Naive thymus-derived CD8-positive, alpha-beta T cell (primary cell): Measurements from ENCODE around the gene SORCS3. TPM values are rescaled to one million over a fixed set of nuclear protein-coding genes. Genes with fewer than 3 reads are reported as not detected.

ENCODE experiments used
- ATAC-seq, 2 donors: fragments of 150-1000 bp; cut with Tn5 transposase in 1 of 2; sonication (Bioruptor Pico), chemical (Tn5 transposase) in 1 of 2; 1 replicate in 1 of 2; 2 replicates in 1 of 2; pipeline ENCODE4 v1.10.0; 2021; ENCODE audit warnings: mild to moderate bottlenecking in 2 of 2, moderate library complexity in 2 of 2
- POLR2A ChIA-PET: fragments of 350-600 bp; sonication (Branson Sonifier 250); formaldehyde crosslinking; loops from one replicate; lab custom pipeline; 2021; ENCODE audit warnings: antibody characterized with exemption; lab: Charles Lee
- DNase-seq, 10 donors: peaks; one replicate each; pipeline versions ENCODE4 v3.0.0 to v3.0.0-alpha.2; 2020 to 2022
- H3K27ac Mint-ChIP-seq, 10 donors: one replicate each; pipeline ENCODE4 v1.8.0; 2020 to 2022; ENCODE audit warnings: mild to moderate bottlenecking in 10 of 10, mixed read lengths in 10 of 10, moderate library complexity in 4 of 10, inconsistent platforms in 1 of 10
- H3K27me3 Mint-ChIP-seq, 5 donors: one replicate each; pipeline ENCODE4 v1.8.0; 2021 to 2022; ENCODE audit warnings: mixed read lengths in 5 of 5
- H3K36me3 Mint-ChIP-seq, 3 donors: one replicate each; pipeline ENCODE4 v1.8.0; 2020 to 2022; ENCODE audit warnings: mixed read lengths in 3 of 3, mild to moderate bottlenecking in 2 of 3, inconsistent platforms in 1 of 3
- H3K4me1 Mint-ChIP-seq, 4 donors: one replicate each; pipeline ENCODE4 v1.8.0; 2021 to 2022; ENCODE audit warnings: mixed read lengths in 4 of 4
- H3K4me3 Mint-ChIP-seq, 10 donors: one replicate each; pipeline ENCODE4 v1.8.0; 2020 to 2022; ENCODE audit warnings: mild to moderate bottlenecking in 10 of 10, mixed read lengths in 10 of 10, moderate library complexity in 6 of 10, inconsistent platforms in 1 of 10
- H3K9me3 Mint-ChIP-seq, 9 donors: one replicate each; pipeline ENCODE4 v1.8.0; 2020 to 2022; ENCODE audit warnings: mixed read lengths in 9 of 9, mild to moderate bottlenecking in 3 of 9, inconsistent platforms in 1 of 9, moderate library complexity in 1 of 9
- polyA plus RNA-seq, 3 donors: library from polyadenylated mRNA; unstranded; fragments of 300-500 nt; fragmentation: Illumina TruSeq; gene quantifications; one replicate each; pipeline ENCODE4 v1.2.3, GENCODE V29; 2021
- total RNA-seq, 8 experiments: library from RNA in 2 of 8; stranded (reverse) in 2 of 8; gene quantifications; one replicate each; pipeline ENCODE4 v1.2.3 and lab custom pipeline; 2021 to 2026

Gene SORCS3
- total and polyA plus RNA-seq, 5 experiments from 2014 or later = 0.15 to 0.19 TPM; not detected in 3

DNA sequence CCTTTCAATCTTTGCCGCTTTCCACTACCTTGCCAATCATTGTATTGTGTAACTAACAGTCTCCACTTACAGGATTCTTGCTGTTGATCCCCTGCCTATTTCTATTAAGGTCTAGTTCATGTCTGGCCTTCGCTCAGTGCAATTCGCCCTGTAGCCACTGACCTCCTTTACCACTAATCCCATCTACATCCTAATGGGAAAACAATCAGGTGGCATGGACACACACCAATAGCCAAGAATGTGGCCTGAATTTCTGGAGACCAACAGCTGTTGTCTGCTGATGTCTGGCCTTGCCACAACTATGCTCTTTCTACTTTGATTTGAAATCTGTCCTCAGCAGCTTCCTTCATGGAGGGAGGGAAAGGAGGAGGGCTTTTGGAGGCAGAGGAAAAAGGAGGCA is 546.2 kb downstream of the SORCS3 start:
- H3K9me3 Mint-ChIP-seq = peaks cover 0 to 4% (median 0%) of the 10 kb centered on the region in 9 donors
- H3K4me3 Mint-ChIP-seq = no peak overlapping the region
- POLR2A ChIA-PET = no interaction called here
- H3K27me3 Mint-ChIP-seq = peaks cover 0 to 5% (median 0%) of the 10 kb centered on the region in 5 donors
- H3K27ac Mint-ChIP-seq = no peak overlapping the region
- no peaks in the 10 kb centered on the region for H3K4me1 Mint-ChIP-seq
- no peaks in the 10 kb centered on the region for H3K36me3 Mint-ChIP-seq
- ATAC-seq (no peak), DNase-seq (no peak)

DNA sequence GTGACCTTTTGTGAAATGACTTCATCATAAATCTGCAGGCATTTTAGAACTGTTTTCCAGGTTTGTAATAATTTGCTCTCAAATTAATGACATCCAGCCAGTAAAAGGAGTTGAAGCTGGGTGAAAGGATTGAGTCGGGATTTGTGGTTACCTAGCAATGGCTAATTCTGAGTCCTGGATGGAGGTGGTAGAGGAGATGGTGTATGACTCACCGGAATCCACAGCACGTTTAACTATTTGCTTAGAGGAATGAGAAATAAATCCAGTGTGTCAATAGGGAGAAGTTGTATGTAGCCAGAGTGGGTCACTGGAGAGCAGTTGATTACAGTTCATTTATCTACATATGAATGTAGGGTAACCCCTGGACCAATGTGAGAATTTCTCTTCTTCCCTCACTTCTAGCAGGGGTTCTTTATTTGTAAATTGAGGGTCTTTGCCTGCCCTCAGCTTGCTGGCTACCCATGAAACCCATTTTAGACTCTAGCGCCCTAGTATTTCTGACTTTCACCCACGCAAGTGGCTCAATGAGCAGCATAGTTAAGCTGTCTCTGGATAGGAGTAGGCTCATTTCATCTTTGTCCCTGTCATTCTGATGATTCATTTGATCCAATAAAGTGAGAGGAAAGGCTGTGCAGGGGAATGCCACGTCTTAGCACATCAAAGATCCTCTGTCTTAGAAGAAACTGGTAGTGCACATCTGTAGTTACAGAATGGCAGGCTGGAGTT is 547.8 kb downstream of the SORCS3 start:
- ATAC-seq = no peak
- Mint-ChIP-seq H3K4me1 (no peaks in the 10 kb centered on the region), H3K36me3 (no peaks in the 10 kb centered on the region), H3K27ac (no peak overlapping the region), H3K4me3 (no peak overlapping the region), H3K9me3 (peaks cover 0 to 4% (median 0%) of the 10 kb centered on the region in 9 donors), H3K27me3 (peaks cover 0 to 5% (median 0%) of the 10 kb centered on the region in 5 donors)
- POLR2A ChIA-PET = no interaction called here
- DNase-seq = no peak

DNA sequence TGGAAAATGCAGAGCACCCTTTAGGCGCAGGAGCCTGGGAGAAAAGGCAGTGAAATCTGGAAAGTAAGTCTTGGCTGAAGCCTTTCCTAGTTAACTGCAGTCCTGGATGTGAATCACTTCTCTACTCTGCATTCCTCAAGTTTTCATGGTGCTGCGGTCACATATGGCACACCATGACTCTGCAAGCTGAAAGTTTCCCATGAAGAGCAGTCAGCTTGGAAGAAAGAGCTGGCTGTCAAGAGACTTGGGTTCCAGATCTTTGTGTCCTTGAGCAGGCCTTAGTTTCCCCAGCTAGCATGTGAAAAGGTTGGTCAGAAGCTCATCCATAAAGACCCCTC is 548.3 kb downstream of the SORCS3 start:
- Mint-ChIP-seq H3K9me3 (peaks cover 0 to 4% (median 0%) of the 10 kb centered on the region in 9 donors), H3K36me3 (no peaks in the 10 kb centered on the region), H3K27me3 (peaks cover 0 to 5% (median 0%) of the 10 kb centered on the region in 5 donors), H3K4me1 (no peaks in the 10 kb centered on the region), H3K4me3 (no peak overlapping the region), H3K27ac (no peak overlapping the region)
- no peak for ATAC-seq
- POLR2A ChIA-PET = no interaction called here
- DNase-seq = no peak

DNA sequence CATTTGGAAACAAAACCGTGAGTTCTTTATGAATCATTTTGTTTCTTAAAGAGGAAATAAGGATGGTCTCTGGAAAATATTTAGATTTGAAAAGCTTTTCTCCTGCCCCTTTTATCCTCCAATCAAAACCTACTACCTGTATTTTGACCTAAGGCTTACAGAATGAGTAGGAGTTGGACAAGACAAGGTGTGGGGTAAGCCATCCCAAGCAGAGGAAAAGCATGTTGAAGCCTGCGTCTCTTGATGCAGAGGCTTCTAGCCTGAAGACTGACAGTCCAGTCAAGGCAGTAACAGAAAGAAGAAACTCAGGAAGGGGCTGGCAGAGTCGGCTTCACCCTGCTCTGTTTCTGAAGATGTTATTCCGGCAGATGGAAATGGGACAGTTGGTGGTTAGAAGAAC is 551.1 kb downstream of the SORCS3 start:
- H3K27ac Mint-ChIP-seq = no peak overlapping the region
- peaks cover 0 to 4% (median 0%) of the 10 kb centered on the region in 9 donors for H3K9me3 Mint-ChIP-seq
- H3K4me3 Mint-ChIP-seq = no peak overlapping the region
- H3K4me1 Mint-ChIP-seq = no peaks in the 10 kb centered on the region
- DNase-seq (no peak), ATAC-seq (no peak)
- peaks cover 0 to 5% (median 0%) of the 10 kb centered on the region in 5 donors for H3K27me3 Mint-ChIP-seq
- POLR2A ChIA-PET = no interaction called here
- H3K36me3 Mint-ChIP-seq = no peaks in the 10 kb centered on the region

DNA sequence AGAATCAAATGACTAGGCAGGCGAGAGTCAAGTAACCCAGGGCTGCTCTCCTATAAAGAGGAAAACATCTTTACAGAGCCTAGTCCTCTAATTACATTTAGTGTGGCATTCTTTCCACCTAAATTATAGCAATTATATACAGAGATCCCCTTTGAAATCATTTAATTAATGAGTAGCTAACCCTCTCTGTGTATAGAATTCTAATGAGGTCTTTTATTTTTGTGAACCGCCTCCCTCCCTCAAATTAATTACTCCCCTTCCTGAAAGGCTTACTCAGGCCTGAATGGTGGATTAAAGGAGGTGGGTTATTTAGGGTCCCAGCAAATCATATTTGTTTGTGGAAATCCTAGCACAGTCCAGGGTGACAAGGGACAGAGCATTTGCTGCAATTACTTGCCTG is 551.8 kb downstream of the SORCS3 start:
- peaks cover 0 to under 1% (median 0%) of the 10 kb centered on the region in 9 donors for H3K9me3 Mint-ChIP-seq
- H3K27me3 Mint-ChIP-seq = peaks cover 0 to 5% (median 0%) of the 10 kb centered on the region in 5 donors
- no peak for ATAC-seq
- H3K27ac Mint-ChIP-seq = no peak overlapping the region
- H3K4me1 Mint-ChIP-seq = no peaks in the 10 kb centered on the region
- H3K4me3 Mint-ChIP-seq = no peak overlapping the region
- POLR2A ChIA-PET = no interaction called here
- DNase-seq = no peak
- no peaks in the 10 kb centered on the region for H3K36me3 Mint-ChIP-seq

DNA sequence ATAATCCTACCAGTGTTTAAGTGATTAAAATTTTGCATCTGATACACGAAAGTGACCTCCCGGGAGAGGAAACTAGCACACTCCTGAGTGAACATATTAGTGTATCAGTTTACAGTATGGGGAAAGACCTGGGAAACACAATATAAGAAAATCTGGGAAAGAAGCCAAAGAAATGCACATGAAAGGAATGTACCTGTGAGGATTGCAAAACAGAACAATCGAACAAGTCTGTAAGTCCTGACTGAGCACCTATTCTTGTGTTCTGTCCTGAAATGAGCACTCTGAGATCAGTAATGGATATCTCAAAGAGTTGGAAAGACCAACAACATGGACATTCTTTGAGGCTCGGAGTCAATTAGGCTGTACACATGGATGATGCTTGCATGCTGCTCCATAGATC is 554.7 kb downstream of the SORCS3 start:
- H3K27me3 Mint-ChIP-seq = peaks cover 0 to 2% (median 0%) of the 10 kb centered on the region in 5 donors

DNA sequence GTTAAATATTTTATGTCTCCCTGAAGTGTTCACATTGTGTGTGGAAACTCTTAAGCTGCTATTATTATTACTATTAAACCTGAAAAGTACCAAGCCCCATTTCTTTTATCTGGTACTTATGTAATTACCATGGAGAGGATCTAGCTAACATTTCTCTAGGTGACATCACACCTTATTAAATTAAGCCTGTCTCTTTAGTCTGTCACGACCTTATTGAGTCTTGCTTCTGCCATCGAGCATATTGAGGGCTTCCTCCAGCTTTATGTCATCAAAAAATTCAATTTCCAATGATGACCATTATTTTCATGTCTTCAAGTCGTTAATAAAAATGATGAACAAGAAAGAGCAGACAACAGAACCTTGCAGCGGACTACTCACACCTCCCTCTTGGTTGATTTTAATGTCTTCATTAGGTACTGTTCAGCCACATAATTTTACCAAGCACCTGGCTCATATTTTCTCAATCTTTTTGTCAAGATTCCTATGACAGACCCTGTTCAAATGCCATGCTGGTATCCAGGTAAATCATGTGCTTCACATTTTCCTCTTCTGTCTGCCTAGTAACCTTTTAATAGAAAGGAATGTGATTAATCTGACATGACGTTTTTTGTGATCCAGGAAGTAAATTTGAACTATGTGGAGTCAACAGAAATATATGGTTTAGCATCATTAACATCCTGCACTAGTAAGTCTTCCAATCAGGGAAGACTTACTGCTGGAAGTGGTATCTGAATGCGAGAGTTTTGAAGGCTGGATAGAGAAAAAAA is 556.7 kb downstream of the SORCS3 start:
- Mint-ChIP-seq H3K4me1 (no peaks in the 10 kb centered on the region), H3K36me3 (no peaks in the 10 kb centered on the region), H3K4me3 (no peak overlapping the region), H3K27me3 (no peaks in the 10 kb centered on the region), H3K9me3 (peaks cover 0 to 6% (median 0%) of the 10 kb centered on the region in 9 donors), H3K27ac (no peak overlapping the region)
- no peak for ATAC-seq
- POLR2A ChIA-PET = no interaction called here
- no peak for DNase-seq

More for the DNA sequence above, 554.7 kb downstream of the SORCS3 start:
- no peak for ATAC-seq
- Mint-ChIP-seq H3K27ac (no peak overlapping the region), H3K4me1 (no peaks in the 10 kb centered on the region), H3K9me3 (peaks cover 0 to 6% (median 0%) of the 10 kb centered on the region in 9 donors), H3K36me3 (no peaks in the 10 kb centered on the region), H3K4me3 (no peak overlapping the region)
- DNase-seq = no peak
- POLR2A ChIA-PET = no interaction called here

DNA sequence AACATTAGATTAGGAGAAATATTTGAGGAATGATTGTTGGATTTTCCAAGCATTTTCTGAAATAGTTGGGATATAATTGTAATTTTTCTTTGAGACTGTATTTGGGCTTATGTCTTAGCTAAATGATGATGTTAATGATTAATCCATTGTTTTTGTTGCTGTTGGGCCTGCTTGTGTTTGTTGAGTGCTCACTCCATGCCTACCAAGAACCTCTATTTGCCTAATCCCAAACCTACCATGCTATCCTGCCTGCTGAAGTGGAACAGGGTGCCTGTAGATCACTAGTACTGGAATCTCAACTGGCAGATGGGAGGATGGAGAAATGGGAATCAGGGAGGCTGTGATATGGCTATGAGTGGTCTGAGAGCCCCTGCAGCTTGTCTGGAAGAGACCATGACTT is 565.5 kb downstream of the SORCS3 start:
- peaks cover 0 to 3% (median 0%) of the 10 kb centered on the region in 5 donors for H3K27me3 Mint-ChIP-seq
- H3K4me1 Mint-ChIP-seq = no peaks in the 10 kb centered on the region

DNA sequence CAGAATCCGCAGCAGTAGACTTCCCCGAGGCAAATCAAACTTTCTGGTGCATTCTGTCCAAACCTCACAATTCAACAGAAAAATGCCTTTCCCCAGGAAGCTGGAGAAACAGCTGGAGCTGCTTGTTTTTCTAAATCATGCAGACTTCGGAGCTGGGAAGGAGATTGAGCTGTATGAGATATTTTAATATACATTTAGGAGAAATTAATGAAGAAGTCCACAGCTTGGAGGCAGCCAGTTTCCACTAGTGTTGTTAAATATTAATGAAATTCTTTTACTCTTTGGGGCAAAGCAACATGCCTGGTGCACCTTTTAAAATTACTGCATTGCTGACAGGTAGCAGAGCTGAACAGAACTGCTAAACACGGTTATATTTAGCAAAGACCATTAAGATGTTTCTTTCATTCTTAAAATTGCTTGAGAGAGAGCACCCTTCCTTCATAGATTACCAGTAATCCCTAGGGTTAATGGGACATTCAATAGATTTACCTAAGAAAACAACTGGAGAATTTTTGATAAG is 566.4 kb downstream of the SORCS3 start:
- H3K27me3 Mint-ChIP-seq = peaks cover 0 to 3% (median 0%) of the 10 kb centered on the region in 5 donors
- POLR2A ChIA-PET = no interaction called here
- H3K4me1 Mint-ChIP-seq = no peaks in the 10 kb centered on the region

More for the DNA sequence above, 565.5 kb downstream of the SORCS3 start:
- Mint-ChIP-seq H3K36me3 (peaks cover 0 to under 1% (median 0%) of the 10 kb centered on the region in 3 donors), H3K27ac (no peak overlapping the region), H3K9me3 (peaks cover 0 to 7% (median 0%) of the 10 kb centered on the region in 9 donors), H3K4me3 (no peak overlapping the region)
- ATAC-seq (no peak), DNase-seq (no peak)
- POLR2A ChIA-PET = no interaction called here

DNA sequence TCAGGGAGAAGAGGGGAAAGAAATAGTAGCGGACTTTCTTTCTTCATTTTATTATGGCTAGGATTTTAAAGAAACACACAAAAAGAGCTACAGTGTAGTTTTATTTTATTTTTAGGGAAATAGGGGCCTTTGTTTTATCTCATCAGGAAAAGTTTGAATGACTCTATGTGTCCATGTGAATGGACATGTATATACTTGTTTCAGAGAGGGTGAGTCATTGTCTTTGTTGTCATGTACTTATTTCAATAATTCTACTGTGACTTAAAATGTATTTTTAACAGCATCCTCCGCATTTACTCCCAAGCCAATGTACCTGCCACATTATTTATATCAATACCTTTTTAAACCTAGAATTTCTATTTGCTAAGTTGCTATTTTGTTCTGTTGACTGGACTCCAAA is 569.5 kb downstream of the SORCS3 start:
- no peak overlapping the region for H3K4me3 Mint-ChIP-seq
- POLR2A ChIA-PET = no interaction called here
- no peaks in the 10 kb centered on the region for H3K4me1 Mint-ChIP-seq
- no peaks in the 10 kb centered on the region for H3K27me3 Mint-ChIP-seq
- no peak for ATAC-seq
- DNase-seq = no peak
- no peak overlapping the region for H3K27ac Mint-ChIP-seq
- H3K36me3 Mint-ChIP-seq = peaks cover 0 to 4% (median 0%) of the 10 kb centered on the region in 3 donors
- peaks cover 0 to 7% (median 0%) of the 10 kb centered on the region in 9 donors for H3K9me3 Mint-ChIP-seq

More for the DNA sequence above, 566.4 kb downstream of the SORCS3 start:
- Mint-ChIP-seq H3K4me3 (no peak overlapping the region), H3K9me3 (peaks cover 0 to 3% (median 0%) of the 10 kb centered on the region in 9 donors), H3K36me3 (peaks cover 0 to 4% (median 0%) of the 10 kb centered on the region in 3 donors), H3K27ac (no peak overlapping the region)
- no peak for ATAC-seq
- no peak for DNase-seq

DNA sequence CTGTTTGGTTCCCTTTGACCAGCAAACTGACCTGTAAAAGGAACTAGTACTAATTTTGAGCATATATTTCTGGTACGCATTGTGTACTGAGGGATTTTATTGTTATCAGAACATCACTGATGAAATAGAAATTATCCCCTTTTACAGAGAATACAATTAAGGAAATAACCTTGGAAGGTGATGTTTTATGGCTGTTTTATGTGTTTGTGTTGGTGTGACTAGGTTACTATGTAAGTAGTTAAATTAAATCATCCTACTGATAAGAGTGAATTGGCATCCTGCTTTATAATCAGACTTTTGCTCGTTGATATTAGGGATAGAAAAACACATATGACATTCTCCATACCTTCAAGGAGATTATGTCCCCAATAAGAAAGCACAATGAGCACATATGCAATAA is 596.6 kb downstream of the SORCS3 start:
- peaks cover 9 to 22% (median 18%) of the 10 kb centered on the region in 3 donors for H3K36me3 Mint-ChIP-seq

DNA sequence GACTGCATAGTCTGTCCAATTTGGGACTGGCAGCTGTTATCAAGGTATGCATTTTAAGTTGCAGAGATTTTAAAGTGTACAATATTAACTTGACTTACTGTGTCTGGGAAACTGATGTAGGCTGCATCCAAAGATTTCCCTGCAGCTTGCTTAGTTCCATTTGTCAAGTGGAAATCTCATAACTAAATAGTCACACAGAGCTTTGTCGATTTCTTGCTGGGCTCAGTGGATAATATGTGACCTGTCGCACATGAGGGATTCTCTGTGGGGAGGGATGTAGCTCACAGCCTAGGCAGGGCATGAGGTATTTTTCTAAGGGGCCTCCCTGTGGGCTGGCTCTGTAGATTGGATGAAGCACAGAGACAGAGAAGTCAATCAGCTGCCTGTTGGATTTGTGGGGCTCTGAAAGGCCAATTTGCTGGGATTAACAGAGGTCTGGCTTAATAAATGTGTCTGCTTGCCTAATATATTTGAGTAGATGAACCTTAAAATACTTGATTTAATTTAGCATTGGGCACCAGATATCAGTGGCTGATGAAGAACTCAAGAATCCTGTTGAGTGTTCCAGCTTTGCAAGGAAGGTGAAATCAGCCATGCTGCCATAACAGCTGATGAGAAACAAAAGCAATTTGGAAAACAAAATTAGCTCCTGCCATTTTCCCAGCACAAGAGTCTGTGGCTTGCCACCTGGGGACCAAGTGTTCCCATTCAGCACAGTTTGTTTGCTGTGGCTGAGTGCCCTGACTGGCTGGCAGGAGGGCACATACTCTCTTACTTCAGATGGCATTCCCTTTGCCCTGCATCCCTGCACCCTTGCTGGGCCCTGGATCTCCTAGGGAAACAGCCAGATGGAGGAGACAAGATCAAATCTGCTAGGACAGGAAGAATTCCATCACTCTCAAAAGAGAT is 598.5 kb downstream of the SORCS3 start:
- POLR2A ChIA-PET = no interaction called here
- H3K4me1 Mint-ChIP-seq = no peaks in the 10 kb centered on the region
- peaks cover 4 to 9% (median 7%) of the 10 kb centered on the region in 3 donors for H3K36me3 Mint-ChIP-seq
- H3K27ac Mint-ChIP-seq = no peak overlapping the region
- H3K9me3 Mint-ChIP-seq = peaks cover 4 to 15% (median 7%) of the 10 kb centered on the region in 9 donors
- DNase-seq (no peak), ATAC-seq (no peak)
- no peaks in the 10 kb centered on the region for H3K27me3 Mint-ChIP-seq
- no peak overlapping the region for H3K4me3 Mint-ChIP-seq

More for the DNA sequence above, 596.6 kb downstream of the SORCS3 start:
- Mint-ChIP-seq H3K9me3 (peaks cover 6 to 33% (median 18%) of the 10 kb centered on the region in 9 donors), H3K27me3 (no peaks in the 10 kb centered on the region), H3K4me3 (no peak overlapping the region), H3K27ac (no peak overlapping the region), H3K4me1 (no peaks in the 10 kb centered on the region)
- POLR2A ChIA-PET = no interaction called here
- ATAC-seq = no peak
- no peak for DNase-seq
